PC-9 (cell line): ENCODE results near the gene COG4.

ENCODE experiments used
- EZH2 ChIP-seq: fragments of 200-600 bp; sonication (generic); IDR thresholded peaks from 2 replicates; pipeline ENCODE4 v1.8.0; 2017; ENCODE audit warnings: antibody characterized with exemption, low read depth
- TF ChIP-seq, protein P1 (sequence below): fragments of 200-600 bp; sonication (generic); conservative IDR thresholded peaks from 2 replicates; pipeline ENCODE4 v1.6.1; 2017; ENCODE audit warnings: mixed run types, antibody characterized with exemption, mild to moderate bottlenecking, moderate library complexity

DNA sequence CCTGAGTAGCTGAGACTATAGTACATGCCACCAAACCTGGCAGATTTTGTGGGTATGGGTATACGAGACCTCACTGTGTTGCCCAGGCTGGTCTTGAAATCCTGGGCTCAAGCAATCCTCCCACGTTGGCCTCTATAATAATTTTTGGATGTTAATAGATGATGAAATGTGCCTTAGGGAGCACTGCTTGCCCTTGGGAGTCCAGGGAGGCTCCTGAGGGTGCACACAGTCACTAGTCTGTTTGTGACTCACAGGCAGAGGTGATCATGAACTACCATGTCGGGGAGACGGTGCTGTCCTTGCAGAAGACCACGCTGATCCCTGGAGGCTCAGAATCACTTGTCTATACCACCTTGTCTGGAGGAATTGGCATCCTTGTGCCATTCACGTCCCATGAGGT is 46.4 kb upstream of the COG4 start:
- no peak for TF ChIP-seq EZH2
- TF ChIP-seq, protein P1, sequence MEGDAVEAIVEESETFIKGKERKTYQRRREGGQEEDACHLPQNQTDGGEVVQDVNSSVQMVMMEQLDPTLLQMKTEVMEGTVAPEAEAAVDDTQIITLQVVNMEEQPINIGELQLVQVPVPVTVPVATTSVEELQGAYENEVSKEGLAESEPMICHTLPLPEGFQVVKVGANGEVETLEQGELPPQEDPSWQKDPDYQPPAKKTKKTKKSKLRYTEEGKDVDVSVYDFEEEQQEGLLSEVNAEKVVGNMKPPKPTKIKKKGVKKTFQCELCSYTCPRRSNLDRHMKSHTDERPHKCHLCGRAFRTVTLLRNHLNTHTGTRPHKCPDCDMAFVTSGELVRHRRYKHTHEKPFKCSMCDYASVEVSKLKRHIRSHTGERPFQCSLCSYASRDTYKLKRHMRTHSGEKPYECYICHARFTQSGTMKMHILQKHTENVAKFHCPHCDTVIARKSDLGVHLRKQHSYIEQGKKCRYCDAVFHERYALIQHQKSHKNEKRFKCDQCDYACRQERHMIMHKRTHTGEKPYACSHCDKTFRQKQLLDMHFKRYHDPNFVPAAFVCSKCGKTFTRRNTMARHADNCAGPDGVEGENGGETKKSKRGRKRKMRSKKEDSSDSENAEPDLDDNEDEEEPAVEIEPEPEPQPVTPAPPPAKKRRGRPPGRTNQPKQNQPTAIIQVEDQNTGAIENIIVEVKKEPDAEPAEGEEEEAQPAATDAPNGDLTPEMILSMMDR: no peak
